HG02943 (cell line): Measurements from ENCODE around the gene MAN2C1.
"Not testable (repeated sequence)": the region's sequence is repeated elsewhere in the genome, so short reads cannot be mapped to it uniquely, and the experiment has no call there.

Experiments used
- ATAC-seq: cut with Tn5 transposase; IDR thresholded peaks from one replicate; pipeline ENCODE4 v1.9.1; 2021; ENCODE audit warnings: mild to moderate bottlenecking, low read depth, moderate library complexity; ENCODE audit not compliant: unreplicated experiment

The MAN2C1 gene

GRCh38 chr15:75361361-75361988 lies 6.9 kb downstream of the MAN2C1 start:
- ATAC-seq = no peak

- ATAC-seq = no peak
Measured at GRCh38 chr15:75360856-75361255, 7.6 kb downstream of the MAN2C1 start.

GRCh38 chr15:75360391-75360790 lies 8.0 kb downstream of the MAN2C1 start:
- no peak for ATAC-seq

GRCh38 chr15:75359537-75360250 lies 8.7 kb downstream of the MAN2C1 start:
- no peak for ATAC-seq

- no peak for ATAC-seq
Measured at GRCh38 chr15:75358771-75359536, 9.5 kb downstream of the MAN2C1 start.

- no peak for ATAC-seq
Measured at GRCh38 chr15:75357976-75358673, 10.3 kb downstream of the MAN2C1 start.

- no peak for ATAC-seq
Measured at GRCh38 chr15:75356517-75356916, 11.9 kb downstream of the MAN2C1 start.

GRCh38 chr15:75356006-75356405 lies 12.4 kb downstream of the MAN2C1 start:
- ATAC-seq = no peak

- ATAC-seq = no peak
Measured at GRCh38 chr15:75355369-75355768, 13.0 kb downstream of the MAN2C1 start.

- no peak for ATAC-seq
Measured at GRCh38 chr15:75354454-75354853, 14.0 kb downstream of the MAN2C1 start.

- ATAC-seq = no peak
Measured at GRCh38 chr15:75353604-75354003, 14.8 kb downstream of the MAN2C1 start.

GRCh38 chr15:75352186-75353080 lies 16.0 kb downstream of the MAN2C1 start:
- ATAC-seq = no peak

GRCh38 chr15:75350601-75351361 lies 17.6 kb downstream of the MAN2C1 start:
- ATAC-seq = no peak

GRCh38 chr15:75349851-75350588 lies 18.4 kb downstream of the MAN2C1 start:
- ATAC-seq = peak; percentile 54

GRCh38 chr15:75349351-75349669 lies 19.1 kb downstream of the MAN2C1 start:
- ATAC-seq = not testable (repeated sequence)

GRCh38 chr15:75348562-75349350 lies 19.7 kb downstream of the MAN2C1 start:
- ATAC-seq = no peak

- ATAC-seq = no peak
Measured at GRCh38 chr15:75348034-75348561, 20.3 kb downstream of the MAN2C1 start.
